ENCODE measurements around the gene DLG2.

- no peak for TF ChIP-seq EZH2 (IDR thresholded peaks at IDR 0.05; ENCODE audit: insufficient read depth, low read length)
- no peak for TF ChIP-seq CTCF (IDR thresholded peaks at IDR 0.05; ENCODE audit: insufficient read depth, low read depth, low read length)
These were observed 779.3 kb downstream of the DLG2 start for GRCh38 chr11:84847842-84848241.
